PC-9 (cell line): ENCODE results near the gene SFT2D3.

ENCODE experiments used
- EZH2 ChIP-seq: fragments of 200-600 bp; sonication (generic); IDR thresholded peaks from 2 replicates; pipeline ENCODE4 v1.8.0; 2017; ENCODE audit warnings: antibody characterized with exemption, low read depth
- TF ChIP-seq, protein P1 (sequence below): fragments of 200-600 bp; sonication (generic); conservative IDR thresholded peaks from 2 replicates; pipeline ENCODE4 v1.6.1; 2017; ENCODE audit warnings: mixed run types, antibody characterized with exemption, mild to moderate bottlenecking, moderate library complexity

DNA sequence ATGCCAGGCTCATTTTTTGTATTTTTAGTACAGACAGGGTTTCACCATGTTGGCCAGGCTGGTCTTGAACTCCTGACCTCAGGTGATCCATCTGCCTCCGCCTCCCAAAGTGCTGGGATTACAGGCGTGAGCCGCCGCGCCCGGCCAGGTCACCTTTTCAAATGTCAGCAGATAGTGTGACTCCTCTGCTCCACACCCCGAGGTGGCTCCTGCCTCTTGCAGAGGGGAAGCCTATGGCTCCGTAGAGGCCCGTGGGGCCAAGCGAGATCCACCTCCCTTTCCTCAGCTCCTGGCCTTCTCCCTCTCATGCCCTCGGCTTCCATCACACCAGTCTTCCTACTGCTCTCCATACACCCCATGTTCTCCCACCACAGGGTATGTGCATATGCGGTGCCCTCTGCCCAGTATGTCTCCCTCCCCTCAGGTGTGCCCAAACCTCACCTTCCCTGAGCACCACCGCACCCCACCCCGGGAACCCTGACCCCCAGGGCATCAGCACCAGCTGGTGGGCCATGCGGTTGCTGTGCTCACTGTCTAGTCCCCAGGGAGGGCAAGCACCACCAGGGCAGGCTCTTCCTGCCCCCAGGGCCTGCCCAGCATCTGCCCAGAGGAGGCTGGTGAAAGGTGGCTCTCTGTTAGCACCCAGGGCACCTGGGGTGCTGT is 44.6 kb upstream of the SFT2D3 start:
- TF ChIP-seq, protein P1, sequence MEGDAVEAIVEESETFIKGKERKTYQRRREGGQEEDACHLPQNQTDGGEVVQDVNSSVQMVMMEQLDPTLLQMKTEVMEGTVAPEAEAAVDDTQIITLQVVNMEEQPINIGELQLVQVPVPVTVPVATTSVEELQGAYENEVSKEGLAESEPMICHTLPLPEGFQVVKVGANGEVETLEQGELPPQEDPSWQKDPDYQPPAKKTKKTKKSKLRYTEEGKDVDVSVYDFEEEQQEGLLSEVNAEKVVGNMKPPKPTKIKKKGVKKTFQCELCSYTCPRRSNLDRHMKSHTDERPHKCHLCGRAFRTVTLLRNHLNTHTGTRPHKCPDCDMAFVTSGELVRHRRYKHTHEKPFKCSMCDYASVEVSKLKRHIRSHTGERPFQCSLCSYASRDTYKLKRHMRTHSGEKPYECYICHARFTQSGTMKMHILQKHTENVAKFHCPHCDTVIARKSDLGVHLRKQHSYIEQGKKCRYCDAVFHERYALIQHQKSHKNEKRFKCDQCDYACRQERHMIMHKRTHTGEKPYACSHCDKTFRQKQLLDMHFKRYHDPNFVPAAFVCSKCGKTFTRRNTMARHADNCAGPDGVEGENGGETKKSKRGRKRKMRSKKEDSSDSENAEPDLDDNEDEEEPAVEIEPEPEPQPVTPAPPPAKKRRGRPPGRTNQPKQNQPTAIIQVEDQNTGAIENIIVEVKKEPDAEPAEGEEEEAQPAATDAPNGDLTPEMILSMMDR, result no peak
- TF ChIP-seq EZH2, result no peak
